GM21528 (cell line): ENCODE data around the gene SFMBT2.

Experiments used
- ATAC-seq: cut with Tn5 transposase; IDR thresholded peaks from one replicate; pipeline ENCODE4 v1.9.1; 2021; ENCODE audit warnings: mild to moderate bottlenecking, moderate library complexity; ENCODE audit not compliant: unreplicated experiment, low FRiP score

Gene SFMBT2

GRCh38 chr10:7161484-7162250 lies 249.2 kb downstream of the SFMBT2 start:
- no peak for ATAC-seq

GRCh38 chr10:7159928-7160327 lies 250.9 kb downstream of the SFMBT2 start:
- no peak for ATAC-seq

GRCh38 chr10:7159517-7159916 lies 251.3 kb downstream of the SFMBT2 start:
- ATAC-seq, result no peak

GRCh38 chr10:7157091-7157490 lies 253.7 kb downstream of the SFMBT2 start:
- no peak for ATAC-seq

- no peak for ATAC-seq
Measured at GRCh38 chr10:7153750-7154149, 257.1 kb downstream of the SFMBT2 start.

GRCh38 chr10:7152982-7153381 lies 257.9 kb downstream of the SFMBT2 start:
- no peak for ATAC-seq

GRCh38 chr10:7152341-7152740 lies 258.5 kb downstream of the SFMBT2 start:
- no peak for ATAC-seq

- no peak for ATAC-seq
Measured at GRCh38 chr10:7151538-7151937, 259.3 kb downstream of the SFMBT2 start.

GRCh38 chr10:7150349-7150748 lies 260.5 kb downstream of the SFMBT2 start:
- no peak for ATAC-seq

GRCh38 chr10:7146189-7146588 lies 264.6 kb downstream of the SFMBT2 start:
- ATAC-seq, result no peak

- ATAC-seq, result no peak
Measured at GRCh38 chr10:7136016-7136415, 274.8 kb downstream of the SFMBT2 start.

GRCh38 chr10:7135188-7135587 lies 275.6 kb downstream of the SFMBT2 start:
- ATAC-seq, result no peak

GRCh38 chr10:7134448-7134847 lies 276.4 kb downstream of the SFMBT2 start:
- ATAC-seq, result no peak

GRCh38 chr10:7133958-7134357 lies 276.9 kb downstream of the SFMBT2 start:
- no peak for ATAC-seq

- ATAC-seq, result no peak
Measured at GRCh38 chr10:7133278-7133677, 277.6 kb downstream of the SFMBT2 start.

- ATAC-seq, result no peak
Measured at GRCh38 chr10:7130191-7130911, 280.5 kb downstream of the SFMBT2 start.

- ATAC-seq, result no peak
Measured at GRCh38 chr10:7123774-7124173, 287.1 kb downstream of the SFMBT2 start.

- no peak for ATAC-seq
Measured at GRCh38 chr10:7122561-7122960, 288.3 kb downstream of the SFMBT2 start.

- ATAC-seq, result no peak
Measured at GRCh38 chr10:7121154-7121797, 289.6 kb downstream of the SFMBT2 start.

GRCh38 chr10:7119325-7120015 lies 291.4 kb downstream of the SFMBT2 start:
- ATAC-seq, result no peak
